Fibroblast of mammary gland (primary cell): ENCODE data around the gene LOC128125822.

ENCODE experiments used
- DNase-seq: peaks from one replicate; pipeline ENCODE4 v3.0.0-alpha.2; 2010; ENCODE audit warnings: low read depth
- H3K4me3 ChIP-seq: 2 replicates; pipeline ENCODE4 v1.5.1; 2011; ENCODE audit warnings: low read depth, mild to moderate bottlenecking, low read length, moderate library complexity; ENCODE audit not compliant: control insufficient read depth
- TF ChIP-seq, protein P1 (sequence below): conservative IDR thresholded peaks from 2 replicates; pipeline ENCODE4 v1.5.1; 2011; ENCODE audit warnings: low read depth, low read length, inconsistent platforms; ENCODE audit not compliant: control insufficient read depth, insufficient read depth

Gene LOC128125822

GRCh38 chr6:63589952-63590411, 17.7 kb downstream of the LOC128125822 start:
- H3K4me3 ChIP-seq = no peak overlapping the region
- TF ChIP-seq, protein P1, sequence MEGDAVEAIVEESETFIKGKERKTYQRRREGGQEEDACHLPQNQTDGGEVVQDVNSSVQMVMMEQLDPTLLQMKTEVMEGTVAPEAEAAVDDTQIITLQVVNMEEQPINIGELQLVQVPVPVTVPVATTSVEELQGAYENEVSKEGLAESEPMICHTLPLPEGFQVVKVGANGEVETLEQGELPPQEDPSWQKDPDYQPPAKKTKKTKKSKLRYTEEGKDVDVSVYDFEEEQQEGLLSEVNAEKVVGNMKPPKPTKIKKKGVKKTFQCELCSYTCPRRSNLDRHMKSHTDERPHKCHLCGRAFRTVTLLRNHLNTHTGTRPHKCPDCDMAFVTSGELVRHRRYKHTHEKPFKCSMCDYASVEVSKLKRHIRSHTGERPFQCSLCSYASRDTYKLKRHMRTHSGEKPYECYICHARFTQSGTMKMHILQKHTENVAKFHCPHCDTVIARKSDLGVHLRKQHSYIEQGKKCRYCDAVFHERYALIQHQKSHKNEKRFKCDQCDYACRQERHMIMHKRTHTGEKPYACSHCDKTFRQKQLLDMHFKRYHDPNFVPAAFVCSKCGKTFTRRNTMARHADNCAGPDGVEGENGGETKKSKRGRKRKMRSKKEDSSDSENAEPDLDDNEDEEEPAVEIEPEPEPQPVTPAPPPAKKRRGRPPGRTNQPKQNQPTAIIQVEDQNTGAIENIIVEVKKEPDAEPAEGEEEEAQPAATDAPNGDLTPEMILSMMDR = no peak
- DNase-seq = no peak

- TF ChIP-seq, protein P1 = no peak
- H3K4me3 ChIP-seq = no peak overlapping the region
- no peak for DNase-seq
Measured at GRCh38 chr6:63592886-63593285, 20.6 kb downstream of the LOC128125822 start.

GRCh38 chr6:63597141-63598048, 25.1 kb downstream of the LOC128125822 start:
- H3K4me3 ChIP-seq = peak overlapping the region; percentile 67
- TF ChIP-seq, protein P1 = no peak
- DNase-seq = no peak

- peak overlapping the region; percentile 67 for H3K4me3 ChIP-seq
- DNase-seq = peak; percentile 60
Measured at GRCh38 chr6:63598049-63599036, 26.1 kb downstream of the LOC128125822 start.

GRCh38 chr6:63599243-63599642, 27.0 kb downstream of the LOC128125822 start:
- DNase-seq = no peak
- H3K4me3 ChIP-seq = no peak overlapping the region
- TF ChIP-seq, protein P1 = no peak

More at GRCh38 chr6:63598049-63599036, 26.1 kb downstream of the LOC128125822 start:
- TF ChIP-seq, protein P1 = peak; percentile 94

GRCh38 chr6:63600136-63600535, 27.9 kb downstream of the LOC128125822 start:
- no peak for DNase-seq
- TF ChIP-seq, protein P1 = no peak
- no peak overlapping the region for H3K4me3 ChIP-seq
